GM19467 (cell line): ENCODE data around the gene RABGAP1.

ENCODE experiments used
- ATAC-seq: cut with Tn5 transposase; IDR thresholded peaks from one replicate; pipeline ENCODE4 v1.9.1; 2021; ENCODE audit warnings: mild to moderate bottlenecking, moderate library complexity; ENCODE audit not compliant: unreplicated experiment

RABGAP1 gene

GRCh38 chr9:123007269-123007668 lies 66.4 kb downstream of the RABGAP1 start:
- no peak for ATAC-seq

GRCh38 chr9:123008909-123009308 lies 68.1 kb downstream of the RABGAP1 start:
- ATAC-seq, result no peak

GRCh38 chr9:123011380-123011779 lies 70.6 kb downstream of the RABGAP1 start:
- ATAC-seq, result no peak

GRCh38 chr9:123011878-123012528 lies 71.2 kb downstream of the RABGAP1 start:
- no peak for ATAC-seq

- no peak for ATAC-seq
Measured at GRCh38 chr9:123016631-123017030, 75.8 kb downstream of the RABGAP1 start.

- no peak for ATAC-seq
Measured at GRCh38 chr9:123020796-123021195, 80.0 kb downstream of the RABGAP1 start.

- no peak for ATAC-seq
Measured at GRCh38 chr9:123026425-123026824, 85.6 kb downstream of the RABGAP1 start.

GRCh38 chr9:123027517-123027916 lies 86.7 kb downstream of the RABGAP1 start:
- no peak for ATAC-seq

GRCh38 chr9:123028136-123028535 lies 87.3 kb downstream of the RABGAP1 start:
- ATAC-seq, result no peak

GRCh38 chr9:123028973-123029372 lies 88.2 kb downstream of the RABGAP1 start:
- no peak for ATAC-seq

GRCh38 chr9:123031963-123032362 lies 91.1 kb downstream of the RABGAP1 start:
- no peak for ATAC-seq

GRCh38 chr9:123033352-123033751 lies 92.5 kb downstream of the RABGAP1 start, which contains the start of gene GPR21:
GPR21 (plus strand) TSS chr9:123033667; CDS start chr9:123034567, 900 bp downstream.
- ATAC-seq, result no peak

- no peak for ATAC-seq
Measured at GRCh38 chr9:123033864-123034601, 93.2 kb downstream of the RABGAP1 start.

GRCh38 chr9:123034881-123035510 lies 94.2 kb downstream of the RABGAP1 start:
- ATAC-seq, result no peak

GRCh38 chr9:123035791-123036190 lies 95.0 kb downstream of the RABGAP1 start:
- no peak for ATAC-seq

- ATAC-seq, result no peak
Measured at GRCh38 chr9:123036893-123037545, 96.2 kb downstream of the RABGAP1 start.

- no peak for ATAC-seq
Measured at GRCh38 chr9:123039617-123040219, 98.9 kb downstream of the RABGAP1 start.

- no peak for ATAC-seq
Measured at GRCh38 chr9:123040801-123041200, 100.0 kb downstream of the RABGAP1 start.

GRCh38 chr9:123041489-123041888 lies 100.7 kb downstream of the RABGAP1 start:
- no peak for ATAC-seq

- ATAC-seq, result no peak
Measured at GRCh38 chr9:123043081-123043939, 102.5 kb downstream of the RABGAP1 start.
